MCF 10A (cell line): Measurements from ENCODE around the gene USP38. TPM values are rescaled to one million over a fixed set of nuclear protein-coding genes. Genes with fewer than 3 reads are reported as not detected.
"Not testable (repeated sequence)": the region's sequence is repeated elsewhere in the genome, so short reads cannot be mapped to it uniquely, and the experiment has no call there.

Experiments
- BruUV-seq: library from RNA; stranded (reverse); fragments of 400-500 nt; replicated peaks from 2 replicates; lab custom pipeline; 2021; lab: Mats Ljungman, UMichigan
- CTCF ChIA-PET: fragments of 300-600 bp; sonication (Branson Sonifier 250); formaldehyde crosslinking; extraction: SDS; loops from one replicate; lab custom pipeline; 2021; ENCODE audit warnings: antibody characterized with exemption, inconsistent platforms; lab: Yijun Ruan, JAX
- POLR2A ChIA-PET: fragments of 300-600, 350-650 bp; sonication (Branson Sonifier 250); formaldehyde crosslinking; extraction: SDS; loops from one replicate; lab custom pipeline; 2020; ENCODE audit warnings: antibody characterized with exemption, inconsistent platforms; lab: Yijun Ruan, JAX
- DNase-seq: peaks from one replicate; pipeline ENCODE4 v3.0.0-alpha.2; 2018; ENCODE audit not compliant: unreplicated experiment
- H3K27ac Mint-ChIP-seq: one replicate; pipeline ENCODE4 v1.8.0; 2022; ENCODE audit warnings: mild to moderate bottlenecking, low read depth, mixed read lengths; ENCODE audit not compliant: unreplicated experiment
- H3K27me3 Mint-ChIP-seq: one replicate; pipeline ENCODE4 v1.8.0; 2022; ENCODE audit warnings: mixed read lengths; ENCODE audit not compliant: insufficient read depth, unreplicated experiment
- H3K36me3 Mint-ChIP-seq: one replicate; pipeline ENCODE4 v1.8.0; 2022; ENCODE audit warnings: mild to moderate bottlenecking, moderate library complexity, mixed read lengths; ENCODE audit not compliant: insufficient read depth, unreplicated experiment
- H3K4me1 Mint-ChIP-seq: one replicate; pipeline ENCODE4 v1.8.0; 2022; ENCODE audit warnings: mixed read lengths; ENCODE audit not compliant: insufficient read depth, unreplicated experiment
- H3K4me3 Mint-ChIP-seq: one replicate; pipeline ENCODE4 v1.8.0; 2022; ENCODE audit warnings: mild to moderate bottlenecking, moderate library complexity, mixed read lengths; ENCODE audit not compliant: unreplicated experiment
- H3K9me3 Mint-ChIP-seq: one replicate; pipeline ENCODE4 v1.8.0; 2022; ENCODE audit warnings: mixed read lengths; ENCODE audit not compliant: unreplicated experiment
- intact Hi-C: fragments of 100-400 bp; cut with micrococcal nuclease; formaldehyde crosslinking; loops from 2 replicates; pipeline ENCODE4 v1.14.1; 2022
- total RNA-seq: library from RNA; stranded (reverse); gene quantifications from 2 replicates; pipeline ENCODE4 v1.2.3, GENCODE V29; 2022
- TF ChIP-seq, protein P1 (sequence below): fragments of 200-600 bp; IDR thresholded peaks from one replicate; pipeline ENCODE4 v1.8.0; 2022; ENCODE audit warnings: antibody characterized with exemption, mild to moderate bottlenecking; ENCODE audit not compliant: unreplicated experiment

Gene USP38
- total RNA-seq, 1 experiment from 2014 or later, result 19.4 TPM

DNA sequence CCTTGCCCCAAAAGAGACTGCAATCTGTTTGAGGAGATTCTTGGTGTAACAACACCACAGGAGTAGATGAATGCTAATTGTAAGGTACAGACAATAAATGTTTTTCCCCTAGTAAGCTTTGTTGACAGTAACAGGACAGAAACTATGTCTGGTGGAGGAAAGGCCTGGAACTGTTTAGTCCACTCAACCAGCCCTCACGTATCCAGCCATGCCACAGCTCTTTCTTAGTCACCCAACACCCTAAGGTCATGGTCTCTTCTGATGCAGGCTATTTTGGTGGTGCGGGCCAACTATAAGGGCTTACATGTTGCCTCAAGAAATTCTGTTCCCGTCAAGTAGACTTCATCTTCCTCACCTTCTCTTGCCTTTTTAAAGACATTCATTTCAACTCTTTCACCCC is 76.0 kb downstream of the USP38 start:
- H3K27ac Mint-ChIP-seq, result no peak overlapping the region
- ChIA-PET POLR2A (interaction anchor here (1.1 kb wide), 1 partner anchor 10 kb away, joined by 5 read pairs; no protein-coding TSS in a partner anchor), CTCF (interaction anchor here (0.5 to 0.6 kb wide), 2 partner anchors 58 to 238 kb away, joined by 3 to 5 read pairs; no protein-coding TSS in a partner anchor)
- H3K9me3 Mint-ChIP-seq, result no peaks in the 10 kb centered on the region
- no peak overlapping the region for H3K4me3 Mint-ChIP-seq
- peaks cover 8% of the 10 kb centered on the region for H3K4me1 Mint-ChIP-seq
- no TSS peak for BruUV-seq
- TF ChIP-seq, protein P1, sequence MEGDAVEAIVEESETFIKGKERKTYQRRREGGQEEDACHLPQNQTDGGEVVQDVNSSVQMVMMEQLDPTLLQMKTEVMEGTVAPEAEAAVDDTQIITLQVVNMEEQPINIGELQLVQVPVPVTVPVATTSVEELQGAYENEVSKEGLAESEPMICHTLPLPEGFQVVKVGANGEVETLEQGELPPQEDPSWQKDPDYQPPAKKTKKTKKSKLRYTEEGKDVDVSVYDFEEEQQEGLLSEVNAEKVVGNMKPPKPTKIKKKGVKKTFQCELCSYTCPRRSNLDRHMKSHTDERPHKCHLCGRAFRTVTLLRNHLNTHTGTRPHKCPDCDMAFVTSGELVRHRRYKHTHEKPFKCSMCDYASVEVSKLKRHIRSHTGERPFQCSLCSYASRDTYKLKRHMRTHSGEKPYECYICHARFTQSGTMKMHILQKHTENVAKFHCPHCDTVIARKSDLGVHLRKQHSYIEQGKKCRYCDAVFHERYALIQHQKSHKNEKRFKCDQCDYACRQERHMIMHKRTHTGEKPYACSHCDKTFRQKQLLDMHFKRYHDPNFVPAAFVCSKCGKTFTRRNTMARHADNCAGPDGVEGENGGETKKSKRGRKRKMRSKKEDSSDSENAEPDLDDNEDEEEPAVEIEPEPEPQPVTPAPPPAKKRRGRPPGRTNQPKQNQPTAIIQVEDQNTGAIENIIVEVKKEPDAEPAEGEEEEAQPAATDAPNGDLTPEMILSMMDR, result no peak
- no peaks in the 10 kb centered on the region for H3K27me3 Mint-ChIP-seq
- intact Hi-C loops, result no loop called here
- no peaks in the 10 kb centered on the region for H3K36me3 Mint-ChIP-seq
- DNase-seq, result no peak

DNA sequence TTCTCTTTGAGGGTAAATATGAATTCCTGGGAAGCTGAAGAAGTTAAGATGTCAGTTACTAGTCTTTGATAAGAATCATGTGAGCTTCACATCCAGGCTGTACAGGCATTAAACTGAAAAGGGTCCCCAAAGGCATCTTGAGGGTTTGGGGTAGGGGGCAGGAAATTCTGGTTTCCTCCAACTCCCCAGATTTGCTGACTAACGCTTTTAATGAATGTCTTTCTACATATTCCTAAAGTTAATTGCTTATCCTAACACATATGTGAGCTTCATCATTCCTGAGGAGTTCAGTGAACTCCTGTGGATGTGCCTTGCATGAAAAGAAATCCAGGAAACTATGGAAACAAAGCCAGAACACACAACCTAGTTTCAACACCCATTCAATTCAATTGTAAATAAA is 78.1 kb downstream of the USP38 start:
- Mint-ChIP-seq H3K27ac (no peak overlapping the region), H3K4me1 (no peaks in the 10 kb centered on the region), H3K36me3 (no peaks in the 10 kb centered on the region), H3K9me3 (no peaks in the 10 kb centered on the region), H3K4me3 (no peak overlapping the region), H3K27me3 (no peaks in the 10 kb centered on the region)
- CTCF ChIA-PET, result interaction anchor here (1.0 to 1.7 kb wide), 3 partner anchors 10 to 1853 kb away, joined by 3 to 5 read pairs (median 4); no protein-coding TSS in a partner anchor
- DNase-seq, result no peak
- TF ChIP-seq, protein P1, result no peak
- POLR2A ChIA-PET, result interaction anchor here (1.2 kb wide), 1 partner anchor 29 kb away, joined by 3 read pairs; no protein-coding TSS in a partner anchor
- BruUV-seq, result no TSS peak
- intact Hi-C loops, result no loop called here

DNA sequence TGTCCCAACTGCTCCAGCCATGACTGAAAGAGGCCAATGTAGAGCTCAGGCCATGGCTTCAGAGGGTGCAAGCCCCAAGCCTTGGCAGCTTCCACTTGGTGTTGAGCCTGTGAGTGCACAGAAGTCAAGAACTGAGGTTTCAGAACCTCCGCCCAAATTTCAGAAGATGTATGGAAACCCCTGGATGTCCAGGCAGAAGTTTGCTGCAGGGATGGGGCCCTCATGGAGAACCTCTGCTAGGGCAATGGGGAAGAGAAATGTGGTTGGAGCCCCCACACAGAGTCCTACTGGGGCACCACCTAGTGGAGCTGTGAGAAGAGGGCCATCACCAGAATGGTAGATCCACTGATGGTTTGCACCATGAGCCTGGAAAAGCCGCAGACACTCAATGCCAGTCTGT is 83.0 kb downstream of the USP38 start:
- CTCF ChIA-PET, result interaction anchor here (1.1 to 1.2 kb wide), 2 partner anchors 29 to 108 kb away, joined by 3 to 4 read pairs; no protein-coding TSS in a partner anchor
- H3K27me3 Mint-ChIP-seq, H3K4me1 Mint-ChIP-seq, H3K9me3 Mint-ChIP-seq, intact Hi-C loops, DNase-seq, H3K4me3 Mint-ChIP-seq, BruUV-seq, H3K27ac Mint-ChIP-seq, H3K36me3 Mint-ChIP-seq: not testable (repeated sequence)
- POLR2A ChIA-PET, result interaction anchor here (0.6 kb wide), 1 partner anchor 15 kb away, joined by 3 read pairs; no protein-coding TSS in a partner anchor

DNA sequence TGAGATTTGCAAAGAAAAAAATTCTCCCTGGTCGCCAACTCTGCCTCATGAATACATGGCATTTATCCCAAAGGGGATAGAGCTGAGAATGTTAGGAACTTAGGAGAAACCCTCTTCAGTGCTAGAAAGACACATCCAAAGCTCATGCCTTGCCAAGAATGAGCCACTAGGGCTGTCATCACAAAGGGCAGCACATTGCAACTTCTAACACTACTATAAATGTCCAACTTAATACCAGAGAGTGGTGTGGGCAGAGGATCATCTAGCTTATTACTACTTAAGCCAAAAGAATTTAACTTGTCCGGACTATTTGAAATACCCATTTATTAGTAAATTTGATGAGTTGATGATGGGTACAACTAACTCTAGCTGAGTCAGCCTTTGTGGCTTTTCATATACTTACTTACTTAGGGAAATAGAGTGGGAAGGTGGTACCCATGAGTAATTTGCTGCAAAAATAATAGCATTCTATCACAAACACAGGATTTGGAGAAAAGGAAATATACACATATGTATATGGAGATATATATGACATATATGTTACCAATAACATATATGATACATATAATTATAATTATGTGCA is 85.6 kb downstream of the USP38 start:
- intact Hi-C loops, result no loop called here
- ChIA-PET CTCF (interaction anchor here (0.7 kb wide), 1 partner anchor 261 kb away, joined by 3 read pairs; no protein-coding TSS in a partner anchor), POLR2A (interaction anchor here (0.6 to 1.4 kb wide), 3 partner anchors 10 to 58 kb away, joined by 3 to 5 read pairs (median 3); no protein-coding TSS in a partner anchor)
- no peaks in the 10 kb centered on the region for H3K9me3 Mint-ChIP-seq
- no peak overlapping the region for H3K4me3 Mint-ChIP-seq
- no peaks in the 10 kb centered on the region for H3K27me3 Mint-ChIP-seq
- no peak for DNase-seq
- no peaks in the 10 kb centered on the region for H3K4me1 Mint-ChIP-seq
- TF ChIP-seq, protein P1, result no peak
- BruUV-seq, result no TSS peak
- no peaks in the 10 kb centered on the region for H3K36me3 Mint-ChIP-seq
- H3K27ac Mint-ChIP-seq, result no peak overlapping the region

Other genes starting within 250 kb of the USP38 start
- gene GAB1, start 152.0 kb downstream of the USP38 start, total RNA-seq, result 5.9 and 7.6 TPM in 2 replicates